Stimulated activated CD8-positive, alpha-beta memory T cell treated with anti-CD3 and anti-CD28 coated beads, Interleukin-15, amount 100 ng/mL, for 48 hours (primary cell): ENCODE data around the gene LTK.
"Not testable (repeated sequence)": the region's sequence is repeated elsewhere in the genome, so short reads cannot be mapped to it uniquely, and the experiment has no call there.

ENCODE experiments used
- DNase-seq, 2 donors: peaks; one replicate each; pipeline ENCODE4 v3.0.0-alpha.2; 2020; ENCODE audit warnings: low read depth in 2 of 2

Gene LTK

GRCh38 chr15:41474941-41475340, 38.7 kb downstream of the LTK start:
- no peak for DNase-seq

- DNase-seq: no peak
Measured at GRCh38 chr15:41474436-41474835, 39.2 kb downstream of the LTK start.

- no peak for DNase-seq
Measured at GRCh38 chr15:41473418-41473817, 40.2 kb downstream of the LTK start.

DNA sequence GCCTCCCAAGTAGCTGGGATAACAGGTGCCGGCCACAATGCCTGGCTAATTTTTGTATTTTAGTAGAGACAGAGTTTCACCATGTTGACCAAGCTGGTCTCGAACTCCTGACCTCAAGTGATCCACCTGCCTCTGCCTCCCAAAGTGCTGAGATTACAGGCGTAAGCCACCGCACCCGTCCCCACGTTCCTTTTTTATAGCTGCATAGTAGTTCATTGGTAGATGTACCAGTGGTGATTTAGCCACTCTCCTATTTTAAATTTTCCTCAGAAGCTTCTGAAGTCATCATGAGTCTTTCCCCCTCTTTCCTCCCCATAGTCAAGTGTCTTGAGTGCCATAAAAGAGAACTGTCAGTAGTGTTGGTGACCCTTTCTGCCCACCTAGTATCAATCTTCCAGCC, 44.0 kb downstream of the LTK start:
- DNase-seq: not testable (repeated sequence)

GRCh38 chr15:41466711-41467110, 46.9 kb downstream of the LTK start:
- DNase-seq: no peak

GRCh38 chr15:41465822-41466421, 47.7 kb downstream of the LTK start:
- no peak for DNase-seq

- no peak for DNase-seq
Measured at GRCh38 chr15:41464889-41465580, 48.6 kb downstream of the LTK start.

DNA sequence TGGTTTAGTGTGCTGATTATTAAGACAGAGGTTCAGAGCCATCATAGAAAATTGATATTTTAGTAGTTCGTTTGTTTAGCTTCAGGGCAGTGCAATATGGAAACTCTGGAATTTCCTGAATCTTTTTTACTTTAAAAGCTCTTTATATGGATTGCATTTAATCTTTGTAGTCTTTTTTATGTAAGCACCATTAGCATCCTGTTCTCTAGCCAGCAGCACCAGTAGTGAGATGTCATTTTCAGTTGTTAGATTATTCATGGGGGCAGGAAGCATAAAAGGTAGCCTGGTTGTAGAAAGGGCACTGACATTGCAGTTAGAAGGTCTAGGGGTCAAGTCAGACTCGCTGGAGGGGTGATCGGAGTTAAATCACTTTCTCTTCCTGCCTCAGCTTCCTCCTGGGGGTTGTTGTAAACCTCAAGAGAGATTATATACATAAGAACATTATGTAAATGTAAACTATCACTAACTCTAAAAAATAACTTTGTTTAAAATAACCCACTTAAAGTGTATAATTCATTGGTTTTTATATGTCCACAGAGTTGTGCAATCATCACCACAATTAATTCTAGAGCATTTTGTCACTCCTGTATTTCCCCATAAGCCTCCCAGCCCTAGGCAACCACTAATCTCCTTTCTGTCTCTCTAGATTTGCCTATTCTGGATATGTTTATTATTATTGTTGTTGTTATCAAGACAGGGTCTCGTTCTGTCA, 51.4 kb downstream of the LTK start:
- DNase-seq: no peak
